Left renal pelvis (tissue), 4 donors: ENCODE data around the gene ZFYVE28. TPM values are rescaled to one million over a fixed set of nuclear protein-coding genes. Genes with fewer than 3 reads are reported as not detected.
"Not testable (repeated sequence)": the region's sequence is repeated elsewhere in the genome, so short reads cannot be mapped to it uniquely, and the experiment has no call there.

Experiments used
- DNase-seq, 4 donors: peaks; one replicate each; pipeline ENCODE4 v3.0.0-alpha.2; 2013; ENCODE audit warnings: low read depth in 4 of 4, low spot score in 3 of 4
- polyA plus RNA-seq, 4 donors: library from polyadenylated mRNA; unstranded; fragments of 120-200 nt; gene quantifications; one replicate each; pipeline ENCODE4 v1.2.1, GENCODE V29; 2013; ENCODE audit not compliant: insufficient read length in 4 of 4

ZFYVE28 gene
- polyA plus RNA-seq, 4 donors = 1.7 to 2.9 (median 2.2) TPM

DNA sequence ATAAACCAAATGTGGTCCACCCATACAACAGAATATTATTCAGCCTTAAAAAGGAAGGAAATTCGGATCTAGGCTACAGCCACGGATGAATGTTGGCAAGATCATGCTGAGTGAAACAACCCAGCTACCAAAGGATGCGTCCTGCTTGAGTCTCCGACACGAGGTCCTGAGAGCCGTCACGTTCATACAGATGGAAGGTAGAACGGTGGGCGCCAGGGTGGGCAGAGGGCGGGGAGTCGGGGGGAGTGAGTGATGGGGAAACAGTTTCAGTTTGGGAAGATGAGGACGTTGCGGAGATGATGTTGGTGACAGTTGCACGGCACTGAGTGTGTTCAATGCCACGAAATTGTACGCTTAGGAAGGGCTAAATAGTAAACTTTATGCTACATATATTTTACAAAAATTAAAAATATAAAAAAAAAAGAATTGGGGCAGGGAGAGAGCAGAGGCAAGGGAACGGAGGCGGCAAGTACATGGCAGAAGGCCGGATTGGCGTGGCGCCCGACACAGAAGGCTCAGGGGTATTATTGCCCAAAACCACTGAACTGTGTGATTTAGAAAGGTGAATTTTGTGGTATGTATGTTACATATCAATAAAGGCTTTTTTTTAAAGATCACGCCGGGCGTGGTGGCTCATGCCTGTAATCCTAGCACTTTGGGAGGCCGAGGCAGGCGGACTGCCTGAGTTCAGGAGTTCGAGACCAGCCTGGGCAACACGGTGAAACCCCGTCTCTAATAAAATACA is 141.7 kb downstream of the ZFYVE28 start:
- DNase-seq = no peak

- DNase-seq = no peak
These were observed 142.7 kb downstream of the ZFYVE28 start for GRCh38 chr4:2275546-2276251.

GRCh38 chr4:2275044-2275397 is 143.4 kb downstream of the ZFYVE28 start:
- DNase-seq = not testable (repeated sequence)

GRCh38 chr4:2274320-2275043 is 144.0 kb downstream of the ZFYVE28 start:
- DNase-seq = no peak

DNA sequence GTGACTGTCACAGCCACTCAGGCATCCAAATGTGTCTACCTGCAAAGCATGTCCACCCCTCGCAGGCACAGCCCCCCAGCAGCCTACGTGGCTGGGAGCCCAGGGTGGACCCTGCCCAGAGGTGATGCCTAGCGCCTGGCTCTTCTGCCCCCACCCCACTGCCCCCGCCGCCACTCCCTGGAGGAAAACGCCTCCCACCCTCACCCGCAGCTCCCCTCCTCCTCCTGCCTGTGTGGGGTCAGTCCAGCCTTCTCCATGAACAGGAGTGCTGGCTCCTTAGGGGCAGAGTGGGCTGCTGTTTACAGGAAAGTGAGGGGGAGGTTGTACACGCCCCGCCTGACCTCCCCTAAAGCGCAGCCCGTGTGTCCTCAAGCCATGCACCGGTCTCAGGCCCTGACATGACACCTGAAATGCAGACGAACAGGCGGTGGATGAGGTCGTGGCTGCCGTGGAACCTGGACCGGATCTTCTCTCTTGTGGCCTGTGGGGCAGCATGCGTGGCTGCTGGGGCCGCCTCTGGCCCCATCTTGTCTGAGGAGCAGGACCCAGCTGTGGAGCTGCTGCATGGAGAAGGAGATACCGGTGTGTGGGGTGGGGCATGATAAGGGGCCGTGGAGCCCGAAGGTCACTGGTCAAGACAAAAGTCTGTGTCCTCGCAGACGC is 144.7 kb downstream of the ZFYVE28 start:
- DNase-seq = no peak

GRCh38 chr4:2273221-2273620 is 145.2 kb downstream of the ZFYVE28 start:
- no peak for DNase-seq

- DNase-seq = no peak
These were observed 145.7 kb downstream of the ZFYVE28 start for GRCh38 chr4:2272828-2273120.

DNA sequence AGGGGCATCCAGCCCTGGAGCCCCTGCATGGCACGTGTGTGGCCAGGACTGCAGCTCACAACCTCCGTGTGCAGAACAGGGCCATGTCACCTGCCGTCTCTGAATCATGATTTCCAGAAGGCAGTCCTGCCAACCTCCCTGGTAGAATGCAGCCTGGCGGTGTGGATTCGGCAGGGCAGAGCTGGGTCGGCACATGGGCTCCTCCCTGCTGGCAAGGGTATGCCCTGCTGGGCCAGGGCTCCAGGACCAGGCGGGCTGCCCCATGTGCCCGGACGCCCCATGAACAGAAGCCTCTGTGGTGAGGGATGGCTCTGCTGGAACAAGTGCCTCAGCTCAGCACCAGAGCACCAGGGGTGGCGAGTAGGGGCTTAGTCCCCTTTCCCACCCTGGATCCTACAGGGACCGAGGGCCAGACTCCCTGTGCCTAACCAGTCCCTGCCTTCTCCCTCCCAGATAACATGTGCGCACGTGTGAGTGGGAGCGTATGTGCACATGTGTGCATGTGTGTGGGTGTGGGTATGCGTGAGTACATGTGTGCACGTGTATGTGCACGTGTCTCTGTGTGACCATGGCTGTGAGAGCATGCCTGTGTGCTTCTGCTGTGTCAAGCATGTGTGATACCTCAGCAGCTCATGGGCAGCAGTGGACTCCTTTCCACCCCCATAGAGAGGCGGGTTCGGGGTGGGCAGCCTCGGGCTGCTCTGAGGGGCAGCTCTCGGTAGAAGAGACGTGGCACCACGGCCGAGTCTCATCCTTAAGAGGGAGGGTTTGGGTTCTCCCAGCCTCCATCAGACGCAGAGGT is 146.2 kb downstream of the ZFYVE28 start:
- DNase-seq = no peak

DNA sequence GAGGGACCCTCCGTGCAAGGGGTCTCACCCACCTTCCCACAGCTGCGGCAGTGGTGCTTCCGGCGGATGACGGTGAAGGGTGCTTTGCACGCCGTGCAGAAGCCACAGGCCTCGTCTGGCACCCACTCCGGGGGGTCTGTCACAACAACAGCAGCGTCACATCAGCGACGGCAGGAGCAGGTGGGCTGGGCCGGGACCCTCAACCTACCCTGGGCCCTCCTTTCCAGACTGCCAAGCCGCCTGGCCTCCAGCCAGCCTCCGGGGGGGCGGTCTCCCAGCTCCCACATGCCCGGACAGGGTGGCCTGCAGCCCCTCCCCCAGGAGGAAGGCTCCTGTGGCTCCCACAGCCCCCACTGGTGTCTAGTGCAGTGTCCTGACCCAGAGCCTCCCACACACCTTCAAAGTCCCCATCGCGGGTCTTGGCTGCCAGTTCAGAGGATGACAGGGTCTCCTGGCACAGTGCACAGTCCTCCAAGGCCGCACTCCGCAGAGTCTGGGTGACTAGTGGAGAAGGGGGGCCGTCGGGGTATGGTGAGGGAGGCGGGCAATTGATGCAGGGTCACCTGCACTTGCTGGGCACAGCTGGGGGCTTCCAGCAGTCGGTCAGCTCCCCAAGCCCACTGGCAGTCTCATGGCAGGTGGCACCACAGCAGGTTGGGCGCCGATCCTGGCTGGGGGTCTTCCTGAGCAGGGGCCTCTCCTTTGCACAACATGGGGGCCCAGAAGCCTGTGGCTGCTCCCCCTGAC is 147.0 kb downstream of the ZFYVE28 start:
- no peak for DNase-seq

- no peak for DNase-seq
These were observed 147.9 kb downstream of the ZFYVE28 start for GRCh38 chr4:2270341-2271165.

DNA sequence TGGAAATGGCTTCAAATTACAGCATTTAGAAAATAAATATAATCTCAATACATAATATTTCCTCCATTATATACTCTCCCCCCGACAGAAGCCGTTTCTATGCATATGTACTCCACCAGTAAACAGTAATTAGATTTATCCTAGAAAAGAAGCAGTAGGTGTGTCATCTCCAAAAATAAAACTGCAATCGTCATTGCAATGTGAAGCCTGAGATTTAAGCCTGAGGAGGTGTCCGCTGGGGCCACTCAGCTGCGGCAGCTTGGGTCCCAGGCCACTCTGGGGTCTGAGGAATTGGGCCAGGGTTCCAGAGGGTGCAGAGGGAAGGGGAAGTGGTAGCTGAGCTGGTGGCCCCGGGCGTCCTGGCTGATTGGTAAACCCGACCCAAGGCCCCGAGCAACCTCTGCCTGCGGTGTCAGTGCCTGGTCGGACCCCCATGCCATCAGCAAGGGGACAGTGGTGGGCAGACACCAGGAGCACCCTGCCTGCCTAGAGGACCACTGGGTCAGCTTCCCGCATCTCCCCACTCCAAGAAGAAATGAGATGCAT is 148.8 kb downstream of the ZFYVE28 start:
- no peak for DNase-seq

DNA sequence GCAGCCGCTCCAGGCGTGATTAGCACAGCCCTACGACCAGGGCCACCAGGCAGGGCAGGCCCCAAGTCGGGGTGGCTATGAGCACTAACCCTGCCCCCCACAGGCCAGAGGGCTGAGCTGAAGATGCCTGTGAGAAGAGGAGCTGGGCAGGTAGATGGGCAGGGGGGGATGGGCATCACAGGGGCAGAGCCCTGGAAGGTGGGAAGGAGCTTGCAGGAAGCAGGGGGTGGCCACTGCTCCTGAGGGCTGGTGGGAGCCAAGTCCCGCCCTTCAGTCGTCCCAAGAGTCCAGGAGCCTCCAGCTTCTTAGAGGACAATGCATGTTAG is 149.3 kb downstream of the ZFYVE28 start:
- DNase-seq = no peak

GRCh38 chr4:2268357-2269205 is 149.9 kb downstream of the ZFYVE28 start:
- no peak for DNase-seq

DNA sequence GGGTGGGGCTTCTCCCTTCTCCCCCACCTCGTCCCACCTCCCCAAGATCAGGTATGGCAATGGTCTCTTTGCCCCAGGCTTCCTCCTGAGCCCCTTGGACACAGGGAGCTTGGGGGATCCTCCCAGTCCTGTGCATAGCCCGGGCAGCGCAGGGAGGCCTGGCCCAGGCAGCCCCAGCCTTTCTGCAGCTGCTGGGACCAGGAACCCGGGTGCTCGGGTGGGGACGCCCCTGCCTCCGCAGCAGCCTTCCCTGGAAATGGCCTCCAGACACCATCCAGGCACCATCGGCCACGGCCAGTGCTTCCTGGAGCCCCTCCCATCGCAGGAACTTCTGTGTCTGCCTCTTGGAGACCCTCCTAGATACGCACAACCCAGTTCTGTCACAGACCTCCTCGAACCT is 150.6 kb downstream of the ZFYVE28 start:
- no peak for DNase-seq

GRCh38 chr4:2267320-2267811 is 151.1 kb downstream of the ZFYVE28 start:
- DNase-seq = no peak

DNA sequence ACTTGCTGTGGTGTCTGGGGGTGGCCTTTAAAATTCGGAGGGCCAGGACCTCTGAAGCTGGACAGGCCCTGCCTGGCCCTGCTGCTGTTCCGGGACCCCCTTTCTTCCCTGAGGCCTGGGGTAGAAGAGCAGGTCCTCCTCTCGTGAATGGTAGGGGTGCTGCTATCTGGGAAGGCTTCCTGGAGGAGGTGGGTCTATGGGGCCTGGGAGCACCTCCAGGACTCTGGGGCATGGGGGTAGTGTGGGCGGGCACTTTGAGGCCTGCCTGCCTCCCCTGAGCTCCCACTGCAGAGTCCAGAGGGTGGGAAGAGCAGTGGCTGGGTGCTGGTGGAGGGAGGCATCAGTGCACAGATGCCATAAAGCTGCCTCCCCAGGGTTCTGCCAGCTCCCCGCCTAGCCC is 151.6 kb downstream of the ZFYVE28 start:
- no peak for DNase-seq

DNA sequence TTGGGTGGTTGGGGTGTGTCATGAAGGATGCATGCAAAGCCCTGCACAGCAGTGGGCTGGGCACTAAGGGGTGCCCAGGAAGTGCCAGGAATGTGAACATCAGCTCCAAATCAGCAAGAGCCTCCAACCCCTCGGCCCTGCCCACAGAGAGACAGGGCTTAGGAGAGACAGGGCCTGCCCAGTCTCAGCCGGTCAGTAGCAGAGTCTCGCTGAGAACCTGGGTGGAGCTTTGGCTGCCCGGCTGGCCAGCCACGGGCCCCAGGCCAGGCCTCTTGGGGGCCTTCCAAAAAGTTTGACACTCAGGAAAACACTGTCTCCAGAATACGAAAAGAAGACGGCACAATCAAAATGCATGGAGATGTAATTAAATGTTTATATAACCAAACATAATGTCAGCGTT is 152.3 kb downstream of the ZFYVE28 start:
- DNase-seq = no peak
